Measurements from ENCODE around the gene NRROS.

NRROS gene

GRCh38 chr3:196673632-196674031 lies 34.1 kb downstream of the NRROS start:
- in situ Hi-C loops (cut with MboI; ENCODE audit: low sequenced_read_pairs): no loop called here

- in situ Hi-C loops (cut with MboI; ENCODE audit: low sequenced_read_pairs): no loop called here
Measured at GRCh38 chr3:196677353-196677752, 37.9 kb downstream of the NRROS start.

GRCh38 chr3:196677931-196678330 lies 38.4 kb downstream of the NRROS start:
- in situ Hi-C loops (cut with MboI; ENCODE audit: low sequenced_read_pairs): no loop called here

GRCh38 chr3:196684548-196685407 lies 45.3 kb downstream of the NRROS start:
- in situ Hi-C loops (cut with MboI; ENCODE audit: low sequenced_read_pairs): no loop called here

- in situ Hi-C loops (cut with MboI; ENCODE audit: low sequenced_read_pairs): no loop called here
Measured at GRCh38 chr3:196686436-196686835, 46.9 kb downstream of the NRROS start.

GRCh38 chr3:196688349-196688748 lies 48.9 kb downstream of the NRROS start:
- in situ Hi-C loops (cut with MboI; ENCODE audit: low sequenced_read_pairs): no loop called here

- in situ Hi-C loops (cut with MboI; ENCODE audit: low sequenced_read_pairs): no loop called here
Measured at GRCh38 chr3:196689941-196690660, 50.6 kb downstream of the NRROS start.

GRCh38 chr3:196691386-196691785 lies 51.9 kb downstream of the NRROS start:
- in situ Hi-C loops (cut with MboI; ENCODE audit: low sequenced_read_pairs): no loop called here

GRCh38 chr3:196694202-196694638 lies 54.7 kb downstream of the NRROS start:
- in situ Hi-C loops (cut with MboI; ENCODE audit: low sequenced_read_pairs): no loop called here

GRCh38 chr3:196694941-196695848 lies 55.7 kb downstream of the NRROS start:
- in situ Hi-C loops (cut with MboI; ENCODE audit: low sequenced_read_pairs): no loop called here

GRCh38 chr3:196695849-196696226 lies 56.3 kb downstream of the NRROS start:
- in situ Hi-C loops (cut with MboI; ENCODE audit: low sequenced_read_pairs): no loop called here

- in situ Hi-C loops (cut with MboI; ENCODE audit: low sequenced_read_pairs): no loop called here
Measured at GRCh38 chr3:196697270-196697669, 57.8 kb downstream of the NRROS start.

GRCh38 chr3:196699749-196700148 lies 60.3 kb downstream of the NRROS start:
- in situ Hi-C loops (cut with MboI; ENCODE audit: low sequenced_read_pairs): no loop called here

GRCh38 chr3:196700801-196701200 lies 61.3 kb downstream of the NRROS start:
- in situ Hi-C loops (cut with MboI; ENCODE audit: low sequenced_read_pairs): no loop called here

GRCh38 chr3:196706327-196706726 lies 66.8 kb downstream of the NRROS start:
- in situ Hi-C loops (cut with MboI; ENCODE audit: low sequenced_read_pairs): no loop called here

- in situ Hi-C loops (cut with MboI; ENCODE audit: low sequenced_read_pairs): no loop called here
Measured at GRCh38 chr3:196706731-196707130, 67.2 kb downstream of the NRROS start.

- in situ Hi-C loops (cut with MboI; ENCODE audit: low sequenced_read_pairs): no loop called here
Measured at GRCh38 chr3:196707566-196707965, 68.1 kb downstream of the NRROS start.

GRCh38 chr3:196708467-196708866 lies 69.0 kb downstream of the NRROS start:
- in situ Hi-C loops (cut with MboI; ENCODE audit: low sequenced_read_pairs): no loop called here
